ENCODE data around the gene TMEM14A.

DNA sequence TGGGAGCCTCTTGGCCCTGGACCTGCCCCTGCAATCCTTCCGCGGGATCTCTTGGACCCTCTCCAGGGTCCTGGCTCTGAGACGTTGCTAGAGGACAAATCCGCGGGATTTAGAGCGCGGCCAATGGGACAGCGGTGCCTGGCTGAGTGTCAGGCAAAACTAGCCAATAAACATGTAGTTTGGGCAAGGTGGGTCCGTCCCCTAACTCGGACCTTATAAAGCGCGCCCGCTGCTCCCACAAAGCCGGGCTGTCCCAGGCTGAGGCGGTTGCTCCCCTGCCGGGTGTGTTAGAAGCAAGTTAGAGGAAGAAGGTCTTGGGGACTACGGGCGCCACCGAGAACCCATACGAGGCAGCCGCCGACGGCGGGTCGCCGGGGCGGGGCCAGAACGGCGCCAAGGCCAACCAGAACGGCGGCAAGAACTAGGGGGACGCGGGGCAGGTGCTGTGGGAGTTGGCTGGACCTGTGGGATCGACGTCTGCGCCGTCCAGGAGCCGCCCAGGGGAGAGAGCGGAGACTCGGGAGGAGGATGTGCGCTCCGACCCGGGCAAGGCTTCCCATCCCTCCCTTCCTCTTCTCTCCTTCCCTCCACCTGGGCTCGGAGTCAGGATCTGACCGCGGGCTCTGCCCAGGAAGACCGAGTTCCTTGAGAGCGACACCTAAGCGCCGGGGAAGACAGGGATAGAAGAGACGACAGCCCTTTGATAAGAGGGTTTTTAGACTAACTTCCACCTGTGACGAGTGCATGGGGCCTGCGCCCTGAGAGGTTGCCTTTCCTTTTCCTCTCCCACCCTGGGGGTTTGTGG, 6.5 kb upstream of the TMEM14A start:
- TF ChIP-seq, protein P1, sequence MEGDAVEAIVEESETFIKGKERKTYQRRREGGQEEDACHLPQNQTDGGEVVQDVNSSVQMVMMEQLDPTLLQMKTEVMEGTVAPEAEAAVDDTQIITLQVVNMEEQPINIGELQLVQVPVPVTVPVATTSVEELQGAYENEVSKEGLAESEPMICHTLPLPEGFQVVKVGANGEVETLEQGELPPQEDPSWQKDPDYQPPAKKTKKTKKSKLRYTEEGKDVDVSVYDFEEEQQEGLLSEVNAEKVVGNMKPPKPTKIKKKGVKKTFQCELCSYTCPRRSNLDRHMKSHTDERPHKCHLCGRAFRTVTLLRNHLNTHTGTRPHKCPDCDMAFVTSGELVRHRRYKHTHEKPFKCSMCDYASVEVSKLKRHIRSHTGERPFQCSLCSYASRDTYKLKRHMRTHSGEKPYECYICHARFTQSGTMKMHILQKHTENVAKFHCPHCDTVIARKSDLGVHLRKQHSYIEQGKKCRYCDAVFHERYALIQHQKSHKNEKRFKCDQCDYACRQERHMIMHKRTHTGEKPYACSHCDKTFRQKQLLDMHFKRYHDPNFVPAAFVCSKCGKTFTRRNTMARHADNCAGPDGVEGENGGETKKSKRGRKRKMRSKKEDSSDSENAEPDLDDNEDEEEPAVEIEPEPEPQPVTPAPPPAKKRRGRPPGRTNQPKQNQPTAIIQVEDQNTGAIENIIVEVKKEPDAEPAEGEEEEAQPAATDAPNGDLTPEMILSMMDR (IDR thresholded peaks at IDR 0.05), result no peak
- TF ChIP-seq POLR2A (IDR thresholded peaks at IDR 0.05) (peak in 2 of 4 donors; percentile 39 to 94), EP300 (IDR thresholded peaks at IDR 0.05) (no peak)
